Mesenteric fat pad (tissue), 1 donor: ENCODE data around the gene MKS1. TPM values are rescaled to one million over a fixed set of nuclear protein-coding genes. Genes with fewer than 3 reads are reported as not detected.

ENCODE experiments used
- DNase-seq: peaks from one replicate; pipeline ENCODE4 v3.0.0-alpha.2; 2020; ENCODE audit warnings: low spot score
- total RNA-seq: library from RNA; stranded (reverse); fragmentation: NEBNext Ultra II Directional; extraction: Animal tissue kit (Norgen Biotek cat#: 25700); gene quantifications from one replicate; pipeline ENCODE4 v1.2.1, GENCODE V29; 2021
- donor health status: DM: yes; HTN: yes; CAD: no.

The MKS1 gene
- total RNA-seq, 1 donor from 2014 or later, result 9.6 TPM

DNA sequence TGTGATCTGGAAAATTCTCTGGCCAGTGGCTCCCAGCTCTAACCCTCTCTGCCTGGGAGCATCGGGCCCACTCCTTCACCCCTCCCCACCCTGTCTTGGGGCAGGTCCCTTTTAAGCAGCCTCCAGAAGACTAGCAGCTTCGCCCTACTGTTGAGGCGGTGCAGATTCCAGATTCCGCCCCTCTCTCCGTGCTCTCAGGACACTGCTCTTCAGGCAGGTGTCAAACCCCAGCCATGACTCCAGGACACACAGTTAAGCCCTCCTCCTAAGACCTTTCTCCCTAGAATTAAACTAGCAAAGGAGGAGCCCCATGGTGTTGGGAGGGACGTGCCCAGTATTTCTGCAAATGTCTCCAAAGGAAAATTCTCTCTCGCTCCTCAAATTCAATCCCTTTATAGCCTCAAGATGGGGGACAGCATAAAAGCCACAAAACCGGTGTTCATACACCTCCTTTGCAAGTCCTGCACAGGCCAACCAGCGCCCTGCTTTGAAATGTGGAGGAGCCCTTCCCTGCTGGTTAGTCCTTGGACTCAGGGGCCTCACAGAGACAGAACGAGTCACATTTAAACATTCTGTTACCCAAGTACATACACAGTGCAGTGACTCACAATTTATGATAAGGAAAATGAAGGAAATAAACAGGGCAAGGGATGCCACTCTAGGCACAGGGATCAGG, 26.5 kb upstream of the MKS1 start:
- DNase-seq, result no peak

GRCh38 chr17:58244963-58245362, 25.9 kb upstream of the MKS1 start:
- DNase-seq, result no peak

- DNase-seq, result no peak
Measured at GRCh38 chr17:58242171-58242784, 23.2 kb upstream of the MKS1 start.

GRCh38 chr17:58239987-58240386, 20.9 kb upstream of the MKS1 start:
- DNase-seq, result no peak

DNA sequence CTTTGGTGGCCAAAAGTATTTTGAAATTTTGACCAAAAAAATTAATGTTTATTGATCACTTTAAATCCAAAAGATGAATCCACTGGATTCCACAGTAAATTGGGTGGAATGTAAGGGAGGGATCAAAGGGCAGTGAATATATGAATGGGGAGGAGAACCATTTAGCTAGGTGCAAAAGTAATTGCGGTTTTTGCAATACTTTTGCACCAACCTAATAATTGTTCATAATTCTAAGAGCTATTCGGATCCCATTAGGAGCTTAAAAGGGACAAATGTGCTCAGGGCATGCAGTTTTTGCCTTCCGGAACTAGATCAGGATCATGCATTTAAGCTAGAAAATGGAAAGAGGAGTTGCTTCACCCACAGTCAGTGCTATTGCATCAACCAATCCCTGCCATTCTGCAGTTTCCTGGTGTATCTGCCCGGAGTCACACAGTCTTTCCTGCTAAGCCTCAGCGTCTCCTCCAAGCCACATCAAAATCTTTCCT, 19.1 kb upstream of the MKS1 start, which contains the start of gene LPO:
Gene LPO (plus strand): TSS at position 438 of the 488 bp plus-strand sequence. CDS start 4,396 bp downstream, outside the sequence.
- DNase-seq, result no peak

DNA sequence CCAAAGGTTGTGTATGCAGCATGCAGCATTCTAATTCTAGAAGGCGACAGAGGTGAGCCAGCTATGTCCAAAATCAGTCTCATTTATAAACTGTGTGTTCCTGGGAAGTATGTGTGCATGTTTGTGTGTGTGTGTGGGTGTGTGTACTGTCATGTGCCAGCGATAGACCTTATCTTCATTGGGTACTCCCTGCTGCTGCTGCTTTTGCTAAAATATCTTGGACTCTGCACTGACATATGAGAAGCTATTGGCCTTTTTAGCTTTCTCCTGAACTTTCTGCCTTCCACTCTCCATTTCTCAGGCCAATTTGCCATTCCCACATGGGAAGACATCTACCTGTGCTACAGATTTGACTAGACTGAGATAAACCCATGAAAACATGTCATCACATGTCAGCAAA, 17.3 kb upstream of the MKS1 start:
- no peak for DNase-seq

DNA sequence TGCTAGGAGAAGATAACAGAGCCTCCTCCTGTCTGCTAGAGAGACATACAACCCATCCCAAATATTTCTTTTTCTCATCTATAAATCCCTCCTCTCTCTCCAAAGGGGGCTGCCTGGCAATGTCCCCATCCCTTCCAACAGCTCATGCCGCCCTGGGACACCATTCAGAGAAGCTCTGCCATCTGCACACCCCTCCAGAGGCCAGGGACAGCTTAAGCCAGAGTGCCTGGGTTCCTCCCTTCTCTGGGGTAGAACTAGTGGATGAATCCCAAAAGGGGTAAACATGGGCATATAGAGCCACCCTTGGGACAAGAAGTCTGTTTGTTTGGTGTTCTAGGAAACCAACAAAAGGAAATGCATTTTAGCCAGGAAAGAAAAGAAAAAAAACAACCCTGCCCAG, 16.8 kb upstream of the MKS1 start:
- no peak for DNase-seq

DNA sequence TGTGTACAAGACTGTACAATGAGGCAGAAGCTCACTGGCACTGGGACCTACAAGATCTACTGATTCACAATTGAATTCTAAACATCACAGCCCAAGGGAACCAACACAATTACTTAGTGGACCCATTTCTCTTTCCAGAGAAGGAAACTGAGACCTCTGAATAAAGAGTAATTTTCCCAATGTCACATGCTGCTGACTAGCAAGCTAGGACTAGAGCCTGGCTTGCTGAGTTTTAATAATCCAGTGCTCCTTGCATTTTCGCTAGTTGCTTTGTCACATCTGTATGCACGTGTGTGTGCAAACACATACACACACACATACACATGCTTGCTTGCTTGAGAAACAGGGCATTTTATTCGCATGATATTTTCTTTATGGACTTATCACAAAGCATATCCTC, 15.5 kb upstream of the MKS1 start:
- no peak for DNase-seq

GRCh38 chr17:58233543-58233942, 14.5 kb upstream of the MKS1 start:
- no peak for DNase-seq

DNA sequence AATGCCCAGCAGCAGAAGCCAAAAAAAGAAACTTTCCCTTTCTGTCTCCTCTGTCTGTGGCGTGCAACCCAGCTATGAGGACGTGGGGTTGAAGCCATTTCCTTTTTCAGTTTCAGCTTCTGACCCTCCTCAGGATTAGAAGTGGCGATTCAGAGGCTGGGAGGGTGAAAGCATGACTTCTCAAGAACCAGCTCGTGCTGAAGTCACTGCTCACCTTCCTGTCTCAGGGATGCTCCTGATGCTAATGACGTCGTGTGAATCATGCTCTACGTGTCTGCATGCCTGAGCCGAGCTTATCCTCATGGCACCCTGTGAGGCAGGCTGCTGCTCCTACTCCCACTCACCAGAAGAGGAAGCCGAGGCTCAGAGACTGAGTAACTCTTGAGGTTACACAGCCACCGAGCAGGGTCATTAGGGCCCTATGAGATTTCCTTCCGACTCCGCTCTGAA, 13.7 kb upstream of the MKS1 start:
- DNase-seq, result no peak

- DNase-seq, result no peak
Measured at GRCh38 chr17:58231641-58232040, 12.6 kb upstream of the MKS1 start.

DNA sequence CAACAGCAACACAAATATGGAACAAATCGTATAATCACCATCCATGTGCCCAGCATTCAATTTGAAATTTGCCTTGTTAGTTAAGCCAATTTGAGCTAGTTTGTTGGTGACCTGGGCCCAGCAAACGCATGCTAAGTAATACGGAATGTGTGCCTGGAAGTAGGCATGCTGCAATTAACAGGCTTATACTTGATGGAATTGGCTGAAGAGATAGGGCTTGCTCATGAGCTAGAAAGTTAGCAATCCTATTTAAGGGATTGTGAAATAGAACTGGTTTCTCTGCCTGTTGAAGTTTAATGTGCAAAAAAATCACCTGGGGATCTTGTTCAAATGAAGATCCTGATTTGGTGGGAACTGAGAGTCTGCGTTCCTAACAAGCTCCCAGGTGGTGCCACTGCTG, 10.8 kb upstream of the MKS1 start:
- no peak for DNase-seq

DNA sequence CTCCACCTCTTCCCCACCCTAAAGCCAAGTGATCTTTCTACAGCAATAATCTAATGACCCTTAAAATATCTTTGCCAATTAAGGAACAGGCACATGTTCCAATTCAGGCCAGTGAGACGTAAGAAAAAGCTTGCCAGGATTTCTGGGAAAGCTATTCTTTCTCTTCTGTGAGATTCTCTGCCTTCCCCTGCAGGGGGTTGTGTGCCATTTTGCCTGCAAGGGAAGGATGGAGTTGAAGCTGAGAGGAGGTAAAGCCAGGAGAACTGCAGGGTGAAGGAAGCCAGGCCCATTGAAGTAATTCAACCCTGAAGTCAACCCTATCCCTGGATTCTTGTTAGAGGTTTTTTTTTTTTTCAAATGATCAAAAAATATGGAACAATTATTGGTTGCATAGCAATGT, 10.3 kb upstream of the MKS1 start:
- no peak for DNase-seq

DNA sequence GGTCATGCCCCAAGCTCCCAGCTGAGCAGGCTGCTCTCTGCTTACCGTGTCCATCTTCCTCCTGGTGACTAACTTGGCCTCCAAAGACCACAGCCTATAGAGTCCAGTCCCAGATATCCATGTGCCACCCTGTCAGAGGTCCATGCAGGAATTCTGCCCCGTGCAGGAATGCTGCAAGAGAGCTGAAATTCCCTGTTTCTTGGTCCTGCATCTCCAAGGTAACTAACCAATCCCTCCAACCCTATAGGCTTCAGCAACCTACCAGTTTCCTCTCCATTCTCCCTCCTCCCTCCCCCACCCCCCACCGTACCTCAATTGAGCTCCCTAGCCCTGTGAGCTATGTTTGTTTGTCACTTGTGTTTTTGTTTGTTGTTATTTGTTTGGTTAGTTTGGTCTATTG, 9.6 kb upstream of the MKS1 start:
- no peak for DNase-seq

GRCh38 chr17:58227733-58228132, 8.7 kb upstream of the MKS1 start:
- DNase-seq, result no peak

DNA sequence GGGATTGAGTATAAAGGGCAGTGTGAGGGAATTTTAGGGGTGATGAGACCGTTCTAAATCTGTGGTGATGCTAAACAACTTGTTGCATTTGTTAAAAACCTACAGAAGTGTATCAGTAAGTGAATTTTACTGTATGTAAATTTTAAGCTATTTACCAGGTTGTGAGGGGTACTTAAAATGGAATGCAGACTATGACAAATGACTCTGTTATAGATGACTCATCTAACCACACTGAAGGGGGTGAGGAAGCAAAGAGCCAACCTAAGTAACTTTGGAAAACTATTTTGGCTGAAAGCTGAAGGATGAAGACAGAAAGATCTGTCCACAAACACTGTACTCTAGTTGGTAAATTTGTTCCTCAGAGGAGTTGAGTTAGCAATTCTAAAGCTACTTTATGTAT, 5.3 kb upstream of the MKS1 start:
- no peak for DNase-seq

GRCh38 chr17:58219789-58220183, 731 bp upstream of the MKS1 start:
- DNase-seq, result no peak

DNA sequence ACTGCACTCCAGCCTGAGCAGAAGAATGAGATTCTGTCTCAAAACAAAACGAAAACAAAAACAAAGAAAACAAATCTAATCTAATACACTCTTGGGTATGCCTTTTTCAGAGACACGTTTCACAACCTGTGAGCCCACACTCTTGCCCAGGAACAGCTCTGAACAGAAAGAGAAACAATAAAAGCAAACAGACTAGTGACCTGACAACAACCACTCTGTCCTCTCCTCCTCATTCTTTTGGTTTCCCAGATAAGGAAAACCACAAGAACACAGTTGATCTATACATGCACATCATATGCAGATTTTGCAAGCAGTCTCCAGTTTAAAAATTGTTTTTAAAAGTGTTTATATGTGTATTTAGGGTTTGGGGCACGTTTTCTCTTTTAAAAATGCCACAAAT, 1.3 kb downstream of the MKS1 start:
- DNase-seq, result no peak

DNA sequence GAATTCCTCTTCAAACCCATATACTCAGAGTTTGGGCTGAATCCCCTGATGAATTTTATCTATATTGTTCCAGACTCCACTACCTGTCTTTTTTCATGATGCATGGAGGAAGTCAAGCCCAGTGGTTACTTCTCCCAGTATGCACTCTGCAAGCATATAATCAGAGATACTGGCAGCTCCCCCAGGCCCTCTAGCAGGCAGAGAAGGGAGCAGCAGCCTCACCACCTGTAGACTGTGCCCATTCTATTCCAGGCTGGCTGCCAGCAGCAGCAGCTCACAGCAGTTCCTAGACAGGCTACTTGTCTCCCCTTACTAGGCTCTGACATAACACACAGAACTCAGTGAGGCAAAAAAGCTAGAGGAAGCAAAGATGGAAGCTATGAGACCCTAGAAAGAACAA, 3.4 kb downstream of the MKS1 start:
- no peak for DNase-seq

DNA sequence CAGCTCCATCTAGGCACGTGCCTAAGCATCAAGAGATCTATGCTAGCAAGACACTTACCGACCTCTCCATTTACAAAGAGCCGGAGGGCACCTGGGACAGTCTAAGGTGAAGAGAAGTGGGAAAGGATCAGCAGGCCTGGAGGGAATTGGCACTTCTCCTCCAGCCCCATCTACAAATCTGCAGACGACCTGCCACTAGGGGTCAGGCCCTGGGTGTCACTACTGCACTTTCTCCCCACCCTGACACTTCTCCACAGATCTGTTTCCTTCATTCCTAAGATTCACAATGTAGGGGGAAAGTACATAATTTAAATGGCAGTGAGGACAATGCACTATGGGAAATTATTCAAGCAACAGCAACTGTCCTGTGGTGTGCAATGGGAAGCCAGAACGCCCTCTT, 8.1 kb downstream of the MKS1 start:
- no peak for DNase-seq

- DNase-seq, result no peak
Measured at GRCh38 chr17:58208344-58208743, 10.7 kb downstream of the MKS1 start.

GRCh38 chr17:58207451-58207850, 11.6 kb downstream of the MKS1 start:
- DNase-seq, result no peak

DNA sequence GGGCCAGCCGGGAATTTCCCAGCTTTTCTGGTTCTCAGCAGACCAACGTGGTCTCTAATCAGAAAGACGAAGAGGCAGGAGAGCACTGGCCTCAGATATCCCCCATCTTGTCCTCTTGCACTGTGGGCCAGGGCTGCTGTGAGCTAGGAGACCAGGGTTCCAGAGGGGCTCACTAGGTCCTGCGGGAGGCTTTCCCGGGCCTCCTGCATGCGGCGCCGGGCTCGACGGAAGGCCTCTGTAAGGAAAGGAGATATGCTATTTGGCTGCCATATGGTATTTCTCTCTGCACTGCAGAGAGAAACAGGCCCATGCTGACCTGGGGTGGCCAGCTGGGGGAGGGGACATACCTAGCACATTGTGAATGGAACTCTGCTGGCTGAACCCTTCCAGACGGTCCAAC, 13.1 kb downstream of the MKS1 start:
- no peak for DNase-seq
